Testis (tissue), 5 donors: ENCODE data around the gene NPTX2. TPM values are rescaled to one million over a fixed set of nuclear protein-coding genes. Genes with fewer than 3 reads are reported as not detected.

Experiments
- DNase-seq: peaks from one replicate; pipeline ENCODE4 v3.0.0-alpha.2; 2019
- H3K27ac ChIP-seq, 2 donors: fragments of 200-600 bp; sonication (generic); one replicate each; pipeline ENCODE4 v1.5.1; 2019
- H3K27me3 ChIP-seq: fragments of 200-600 bp; sonication (generic); one replicate; pipeline ENCODE4 v1.5.1; 2019
- H3K36me3 ChIP-seq: fragments of 200-600 bp; sonication (generic); one replicate; pipeline ENCODE4 v1.5.1; 2017; ENCODE audit warnings: low read depth; ENCODE audit errors: missing control alignments
- H3K4me1 ChIP-seq: fragments of 200-600 bp; sonication (generic); one replicate; pipeline ENCODE4 v1.5.1; 2019
- H3K4me3 ChIP-seq, 2 donors: fragments of 200-600 bp; sonication (generic); one replicate each; pipeline ENCODE4 v1.5.1; 2017 to 2019
- H3K9me3 ChIP-seq: fragments of 200-600 bp; sonication (generic); one replicate; pipeline ENCODE4 v1.5.1; 2017
- POLR2A ChIP-seq: fragments of 450-650 bp; IDR thresholded peaks from one replicate; pipeline ENCODE4 v1.6.1; 2017; ENCODE audit warnings: antibody characterized with exemption, mild to moderate bottlenecking, moderate library complexity
- WGBS, 2 donors: methylation state at CpG; one replicate each; pipeline ENCODE4 v1.1.5; 2018; 5-methylcytosine and 5-hydroxymethylcytosine counted together
- intact Hi-C: fragments of 100-400 bp; cut with DNase I; formaldehyde crosslinking; loops from one replicate; pipeline ENCODE4 v1.15.1; 2023; ENCODE audit warnings: low total_unique reads
- long read RNA-seq, 2 donors: transcript quantifications; one replicate each; lab custom pipeline, GENCODE V29; 2026
- polyA plus RNA-seq: library from polyadenylated mRNA; stranded (reverse); fragments of 350-450 nt; fragmentation: Illumina TruSeq; extraction: RNeasy Lipid Tissue Mini Kit (QIAGEN cat#74804); gene quantifications from one replicate; pipeline ENCODE4 v1.2.3, GENCODE V29; 2014; ENCODE audit warnings: low read depth, low replicate concordance; ENCODE audit not compliant: insufficient read depth
- total RNA-seq, 2 donors: library from RNA; depleted of rRNA; stranded (reverse); fragments of >200 nt; gene quantifications; one replicate each; pipeline ENCODE4 v1.2.3, GENCODE V29; 2016
- TF ChIP-seq, protein P1 (sequence below), 3 experiments: fragments of 450-650 bp in 2 of 3; fragments of 200-600 bp in 1 of 3; sonication (generic) in 1 of 3; IDR thresholded peaks; one replicate each; pipeline ENCODE4 v1.5.1; 2016 to 2019; ENCODE audit warnings: antibody characterized with exemption in 3 of 3, mild to moderate bottlenecking in 2 of 3, moderate library complexity in 1 of 3

Gene NPTX2, protein sequence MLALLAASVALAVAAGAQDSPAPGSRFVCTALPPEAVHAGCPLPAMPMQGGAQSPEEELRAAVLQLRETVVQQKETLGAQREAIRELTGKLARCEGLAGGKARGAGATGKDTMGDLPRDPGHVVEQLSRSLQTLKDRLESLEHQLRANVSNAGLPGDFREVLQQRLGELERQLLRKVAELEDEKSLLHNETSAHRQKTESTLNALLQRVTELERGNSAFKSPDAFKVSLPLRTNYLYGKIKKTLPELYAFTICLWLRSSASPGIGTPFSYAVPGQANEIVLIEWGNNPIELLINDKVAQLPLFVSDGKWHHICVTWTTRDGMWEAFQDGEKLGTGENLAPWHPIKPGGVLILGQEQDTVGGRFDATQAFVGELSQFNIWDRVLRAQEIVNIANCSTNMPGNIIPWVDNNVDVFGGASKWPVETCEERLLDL
- total RNA-seq (100 to 1,000 TPM; 136 to 139 TPM), polyA plus RNA-seq (77.3 TPM)
- long read RNA-seq, donor 1, partial matches to known transcripts = 0 of 1 reads
- long read RNA-seq, donor 1, other reads (novel, unspliced or antisense) = 0 of 1 reads
- long read RNA-seq, donor 2, partial matches to known transcripts = 0 of 3 reads
- long read RNA-seq, donor 2, other reads (novel, unspliced or antisense) = 0 of 3 reads

DNA sequence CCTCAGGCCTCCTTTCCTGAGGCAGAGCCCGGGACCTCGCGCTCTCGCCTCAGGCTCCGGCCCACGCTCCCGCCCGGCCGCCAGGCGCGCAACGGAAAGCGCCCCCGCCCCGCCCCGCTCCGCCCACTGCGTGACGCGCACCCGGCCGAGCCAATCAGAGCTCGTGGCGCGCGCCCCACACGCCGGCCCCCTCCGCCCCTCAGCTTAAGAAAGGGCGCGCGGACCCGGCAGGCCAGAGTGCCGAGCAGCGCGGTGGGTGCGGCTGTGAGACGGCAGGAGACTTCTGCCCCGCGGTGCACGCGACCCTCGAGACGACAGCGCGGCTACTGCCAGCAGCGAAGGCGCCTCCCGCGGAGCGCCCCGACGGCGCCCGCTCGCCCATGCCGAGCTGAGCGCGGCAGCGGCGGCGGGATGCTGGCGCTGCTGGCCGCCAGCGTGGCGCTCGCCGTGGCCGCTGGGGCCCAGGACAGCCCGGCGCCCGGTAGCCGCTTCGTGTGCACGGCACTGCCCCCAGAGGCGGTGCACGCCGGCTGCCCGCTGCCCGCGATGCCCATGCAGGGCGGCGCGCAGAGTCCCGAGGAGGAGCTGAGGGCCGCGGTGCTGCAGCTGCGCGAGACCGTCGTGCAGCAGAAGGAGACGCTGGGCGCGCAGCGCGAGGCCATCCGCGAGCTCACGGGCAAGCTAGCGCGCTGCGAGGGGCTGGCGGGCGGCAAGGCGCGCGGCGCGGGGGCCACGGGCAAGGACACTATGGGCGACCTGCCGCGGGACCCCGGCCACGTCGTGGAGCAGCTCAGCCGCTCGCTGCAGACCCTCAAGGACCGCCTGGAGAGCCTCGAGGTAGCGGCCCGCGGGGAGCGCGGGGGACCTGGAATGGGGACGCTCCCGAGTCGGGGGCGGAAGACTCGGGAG lies at the start of gene NPTX2:
Gene NPTX2 (plus strand): TSS at position 235 of the 909 bp plus-strand sequence. CDS start 177 bp downstream, at position 412.
- Histone ChIP-seq H3K27ac (peak within 1 kb of the TSS in 1 of 2 donors; percentile 71), H3K4me3 (peak within 1 kb of the TSS; percentile 71 to 75), H3K36me3 (no peaks in the 10 kb centered on the region), H3K27me3 (no peaks in the 10 kb centered on the region), H3K9me3 (no peaks in the 10 kb centered on the region), H3K4me1 (peaks cover 7% of the 10 kb centered on the region)
- intact Hi-C loops = no loop called here
- 1 to 2% methylated on average over 19 to 65 of the region's 130 CpGs for WGBS, 2 donors
- TF ChIP-seq, protein P1, sequence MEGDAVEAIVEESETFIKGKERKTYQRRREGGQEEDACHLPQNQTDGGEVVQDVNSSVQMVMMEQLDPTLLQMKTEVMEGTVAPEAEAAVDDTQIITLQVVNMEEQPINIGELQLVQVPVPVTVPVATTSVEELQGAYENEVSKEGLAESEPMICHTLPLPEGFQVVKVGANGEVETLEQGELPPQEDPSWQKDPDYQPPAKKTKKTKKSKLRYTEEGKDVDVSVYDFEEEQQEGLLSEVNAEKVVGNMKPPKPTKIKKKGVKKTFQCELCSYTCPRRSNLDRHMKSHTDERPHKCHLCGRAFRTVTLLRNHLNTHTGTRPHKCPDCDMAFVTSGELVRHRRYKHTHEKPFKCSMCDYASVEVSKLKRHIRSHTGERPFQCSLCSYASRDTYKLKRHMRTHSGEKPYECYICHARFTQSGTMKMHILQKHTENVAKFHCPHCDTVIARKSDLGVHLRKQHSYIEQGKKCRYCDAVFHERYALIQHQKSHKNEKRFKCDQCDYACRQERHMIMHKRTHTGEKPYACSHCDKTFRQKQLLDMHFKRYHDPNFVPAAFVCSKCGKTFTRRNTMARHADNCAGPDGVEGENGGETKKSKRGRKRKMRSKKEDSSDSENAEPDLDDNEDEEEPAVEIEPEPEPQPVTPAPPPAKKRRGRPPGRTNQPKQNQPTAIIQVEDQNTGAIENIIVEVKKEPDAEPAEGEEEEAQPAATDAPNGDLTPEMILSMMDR (IDR thresholded peaks at IDR 0.05) = peak in 1 of 3 experiments; percentile 21
- TF ChIP-seq POLR2A = peak; percentile 90
- peak; percentile 93 for DNase-seq

DNA sequence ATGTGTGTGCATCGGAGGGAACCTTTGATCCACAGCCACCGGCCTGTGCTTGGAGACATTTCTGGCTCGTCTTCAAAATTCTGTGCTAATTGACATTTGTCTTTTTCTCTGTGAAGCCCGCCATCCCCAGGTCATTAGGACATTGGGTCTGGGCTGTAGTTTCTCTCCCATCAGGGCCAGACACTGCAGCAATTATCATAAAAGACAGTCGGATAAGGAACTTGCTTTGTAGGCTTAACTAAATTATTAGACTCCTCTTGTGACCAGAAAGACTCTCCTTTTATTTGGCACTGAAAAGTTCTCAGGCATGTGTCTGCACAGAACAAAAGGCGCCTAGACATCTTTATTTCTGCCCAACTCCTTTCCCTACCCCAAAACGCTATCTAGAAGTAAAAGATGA lies 49.1 kb upstream of the NPTX2 start:
- Histone ChIP-seq H3K36me3 (no peaks in the 10 kb centered on the region), H3K9me3 (no peaks in the 10 kb centered on the region), H3K4me3 (no peak overlapping the region), H3K4me1 (peaks cover 25% of the 10 kb centered on the region), H3K27me3 (no peaks in the 10 kb centered on the region), H3K27ac (peak overlapping the region; percentile 81 to 88)
- intact Hi-C loops = no loop called here
- DNase-seq = no peak
- 68 to 78% methylated on average over 7 of the region's 7 CpGs for whole genome bisulfite sequencing, 2 donors
- TF ChIP-seq, protein P1 (IDR thresholded peaks at IDR 0.05) = no peak
- TF ChIP-seq POLR2A = no peak

DNA sequence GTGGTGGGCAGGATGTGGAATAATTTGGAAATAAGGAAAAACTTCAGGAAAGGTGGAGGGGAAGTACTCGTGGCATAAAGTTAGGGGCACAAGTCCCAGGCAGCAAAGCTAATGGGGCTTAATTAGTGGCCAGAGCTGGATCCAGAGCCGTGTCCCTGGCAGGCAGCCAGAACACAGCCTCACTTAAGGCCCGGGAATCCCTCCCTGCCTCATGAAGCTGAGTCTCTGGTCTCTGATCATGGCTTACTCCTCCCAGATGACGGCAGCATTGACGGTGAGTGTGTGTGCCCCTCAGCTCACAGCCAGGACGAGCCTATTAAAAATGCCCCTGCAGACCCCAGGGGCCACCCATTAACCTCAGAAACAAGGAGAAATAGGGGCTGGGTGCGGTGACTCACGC lies 48.2 kb upstream of the NPTX2 start:
- H3K4me3 ChIP-seq = no peak overlapping the region
- peak; percentile 63 for DNase-seq
- intact Hi-C loops = no loop called here
- 53 to 66% methylated on average over 8 of the region's 8 CpGs for WGBS, 2 donors
- H3K36me3 ChIP-seq = no peaks in the 10 kb centered on the region
- peaks cover 25% of the 10 kb centered on the region for H3K4me1 ChIP-seq
- no peaks in the 10 kb centered on the region for H3K27me3 ChIP-seq
- no peaks in the 10 kb centered on the region for H3K9me3 ChIP-seq
- H3K27ac ChIP-seq = peak overlapping the region; percentile 81 to 88
- TF ChIP-seq, protein P1 (IDR thresholded peaks at IDR 0.05) = no peak
- TF ChIP-seq POLR2A = no peak

DNA sequence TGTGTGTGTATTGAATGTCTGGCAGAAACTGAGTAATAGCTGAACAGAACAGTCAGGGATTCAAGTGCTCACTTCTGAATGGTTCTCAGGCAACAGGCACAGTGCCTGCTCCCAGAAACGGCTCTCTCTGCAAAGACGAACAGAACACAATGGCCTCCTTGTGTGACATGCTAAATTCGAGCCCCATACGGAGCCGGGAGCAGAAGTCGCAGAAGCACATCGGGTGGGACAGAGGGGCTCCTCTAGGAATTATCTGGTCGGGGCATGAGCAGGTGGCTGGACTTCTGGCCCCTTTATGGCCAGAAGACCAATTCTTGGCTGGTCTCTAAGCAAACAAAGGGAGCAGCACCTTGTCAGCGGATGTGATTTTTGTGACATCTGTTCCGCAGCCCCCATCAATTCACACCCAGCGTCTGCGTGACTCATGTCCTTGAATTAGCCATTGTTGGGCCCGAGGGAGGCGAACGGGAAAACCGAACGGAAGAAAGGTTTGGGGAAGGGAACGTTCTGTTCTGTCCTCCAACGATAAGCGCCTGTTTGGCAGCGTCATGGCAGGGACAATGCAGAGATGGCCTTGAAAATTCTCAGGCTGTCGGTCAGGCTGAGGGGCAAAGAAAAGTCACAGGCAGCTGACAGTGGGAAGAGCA lies 47.3 kb upstream of the NPTX2 start:
- Histone ChIP-seq H3K4me1 (peaks cover 25% of the 10 kb centered on the region), H3K9me3 (no peaks in the 10 kb centered on the region), H3K4me3 (no peak overlapping the region), H3K27ac (peak overlapping the region; percentile 81 to 88), H3K27me3 (no peaks in the 10 kb centered on the region), H3K36me3 (no peaks in the 10 kb centered on the region)
- DNase-seq = peak; percentile 93
- intact Hi-C loops = no loop called here
- WGBS, 2 donors = 25 to 38% methylated on average over 22 of the region's 22 CpGs
- TF ChIP-seq, protein P1 (IDR thresholded peaks at IDR 0.05) = no peak
- no peak for TF ChIP-seq POLR2A
